H9 (cell line): ENCODE data around the gene PPP2R5B. TPM values are rescaled to one million over a fixed set of nuclear protein-coding genes. Genes with fewer than 3 reads are reported as not detected.

ENCODE experiments used
- DNase-seq: peaks from one replicate; pipeline ENCODE4 v3.0.0-alpha.2; 2017
- H2AFZ ChIP-seq: one replicate; pipeline ENCODE4 v1.6.1; 2013; ENCODE audit warnings: mild to moderate bottlenecking, low read length, control low read depth, moderate library complexity
- H2AK5ac ChIP-seq: 2 replicates; pipeline ENCODE4 v1.6.1; 2013; ENCODE audit warnings: low read length, control low read depth, mixed read lengths; ENCODE audit not compliant: insufficient read length
- H2BK120ac ChIP-seq: one replicate; pipeline ENCODE4 v1.6.1; 2013; ENCODE audit warnings: low read depth, mild to moderate bottlenecking, low read length, control low read depth, inconsistent platforms; ENCODE audit not compliant: poor library complexity, severe bottlenecking
- H2BK12ac ChIP-seq: 2 replicates; pipeline ENCODE4 v1.6.1; 2013; ENCODE audit warnings: low read length, control low read depth, mixed read lengths, low read depth; ENCODE audit not compliant: insufficient read length
- H2BK15ac ChIP-seq: 2 replicates; pipeline ENCODE4 v1.6.1; 2013; ENCODE audit warnings: low read depth, low read length, control low read depth
- H2BK20ac ChIP-seq: one replicate; pipeline ENCODE4 v1.6.1; 2013; ENCODE audit warnings: low read depth, mild to moderate bottlenecking, low read length, control low read depth, inconsistent platforms; ENCODE audit not compliant: poor library complexity, severe bottlenecking
- H2BK5ac ChIP-seq: 2 replicates; pipeline ENCODE4 v1.6.1; 2013; ENCODE audit warnings: low read length, control low read depth, mixed read lengths; ENCODE audit not compliant: insufficient read length
- H3K14ac ChIP-seq: 2 replicates; pipeline ENCODE4 v1.6.1; 2013; ENCODE audit warnings: low read length, control low read depth; ENCODE audit not compliant: insufficient read depth
- H3K18ac ChIP-seq: 2 replicates; pipeline ENCODE4 v1.6.1; 2013; ENCODE audit warnings: low read depth, mild to moderate bottlenecking, mixed read lengths, low read length, control low read depth; ENCODE audit not compliant: insufficient read length
- H3K23ac ChIP-seq: 2 replicates; pipeline ENCODE4 v1.6.1; 2013; ENCODE audit warnings: low read length, control low read depth, mixed read lengths, low read depth; ENCODE audit not compliant: insufficient read length
- H3K23me2 ChIP-seq: 2 replicates; pipeline ENCODE4 v1.6.1; 2013; ENCODE audit warnings: low read depth, mild to moderate bottlenecking, mixed read lengths, low read length, control low read depth; ENCODE audit not compliant: insufficient read length, poor library complexity, severe bottlenecking
- H3K27ac ChIP-seq: 2 replicates; pipeline ENCODE4 v1.5.1; 2013; ENCODE audit warnings: low read length, control low read depth, mixed read lengths, low read depth; ENCODE audit not compliant: insufficient read length
- H3K27me3 ChIP-seq: 2 replicates; pipeline ENCODE4 v1.6.1; 2013; ENCODE audit warnings: low read length, control low read depth, inconsistent platforms; ENCODE audit not compliant: insufficient read depth
- H3K4ac ChIP-seq: 2 replicates; pipeline ENCODE4 v1.6.1; 2013; ENCODE audit warnings: low read depth, mild to moderate bottlenecking, control low read depth, inconsistent platforms, low read length, moderate library complexity
- H3K4me1 ChIP-seq: 2 replicates; pipeline ENCODE4 v1.6.1; 2013; ENCODE audit warnings: low read length, control low read depth, inconsistent platforms; ENCODE audit not compliant: insufficient read depth
- H3K4me2 ChIP-seq: 2 replicates; pipeline ENCODE4 v1.6.1; 2013; ENCODE audit warnings: low read length, control low read depth, mixed read lengths; ENCODE audit not compliant: insufficient read length, insufficient read depth
- H3K56ac ChIP-seq: 2 replicates; pipeline ENCODE4 v1.6.1; 2013; ENCODE audit warnings: low read depth, mild to moderate bottlenecking, mixed read lengths, low read length, control low read depth; ENCODE audit not compliant: insufficient read length
- H3K79me1 ChIP-seq: 2 replicates; pipeline ENCODE4 v1.6.1; 2013; ENCODE audit warnings: low read depth, mild to moderate bottlenecking, moderate library complexity, low read length, control low read depth, inconsistent platforms; ENCODE audit not compliant: insufficient read depth, poor library complexity, severe bottlenecking
- H3K79me2 ChIP-seq: 2 replicates; pipeline ENCODE4 v1.6.1; 2013; ENCODE audit warnings: low read length, control low read depth, inconsistent platforms; ENCODE audit not compliant: insufficient read depth
- H3K9ac ChIP-seq: 2 replicates; pipeline ENCODE4 v1.6.1; 2013; ENCODE audit warnings: low read length, control low read depth, mixed read lengths; ENCODE audit not compliant: insufficient read length; ENCODE audit errors: extremely low read depth
- H3K9me3 ChIP-seq: one replicate; pipeline ENCODE4 v1.6.1; 2013; ENCODE audit warnings: low read depth, low read length, inconsistent platforms; ENCODE audit not compliant: control insufficient read depth
- H3T11ph ChIP-seq: one replicate; pipeline ENCODE4 v1.6.1; 2013; ENCODE audit warnings: mild to moderate bottlenecking, low read length, control low read depth, inconsistent platforms
- H4K20me1 ChIP-seq: one replicate; pipeline ENCODE4 v1.6.1; 2013; ENCODE audit not compliant: control insufficient read depth, insufficient read length, insufficient read depth
- H4K5ac ChIP-seq: 2 replicates; pipeline ENCODE4 v1.6.1; 2013; ENCODE audit warnings: low read depth, mild to moderate bottlenecking, mixed read lengths, low read length, control low read depth; ENCODE audit not compliant: insufficient read length
- H4K8ac ChIP-seq: replicated peaks from 2 replicates; pipeline ENCODE4 v1.6.1; 2013; ENCODE audit warnings: low read length, control low read depth, mixed read lengths, low read depth; ENCODE audit not compliant: insufficient read length
- H4K91ac ChIP-seq: 2 replicates; pipeline ENCODE4 v1.6.1; 2013; ENCODE audit warnings: low read depth, mild to moderate bottlenecking, moderate library complexity, mixed read lengths, low read length, control low read depth; ENCODE audit not compliant: insufficient read length
- H3K27ac Mint-ChIP-seq, 3 experiments: 2 replicates in 2 of 3; 3 replicates in 1 of 3; pipeline ENCODE4 v1.8.0; 2020 to 2021; ENCODE audit warnings: mixed read lengths in 3 of 3, mild to moderate bottlenecking in 1 of 3, moderate library complexity in 1 of 3
- H3K27me3 Mint-ChIP-seq: 2 replicates; pipeline ENCODE4 v1.8.0; 2021; ENCODE audit warnings: low read depth, mild to moderate bottlenecking, moderate library complexity, mixed read lengths
- H3K36me3 Mint-ChIP-seq, 3 experiments: 2 replicates in 2 of 3; 3 replicates in 1 of 3; pipeline ENCODE4 v1.8.0; 2020 to 2021; ENCODE audit warnings: low read depth in 3 of 3, mixed read lengths in 3 of 3; ENCODE audit not compliant: insufficient read depth in 1 of 3
- H3K4me1 Mint-ChIP-seq, 2 experiments: 2 replicates each; pipeline ENCODE4 v1.8.0; 2020; ENCODE audit warnings: mixed read lengths in 2 of 2
- H3K4me3 Mint-ChIP-seq, 2 experiments: 2 replicates in 1 of 2; 3 replicates in 1 of 2; pipeline ENCODE4 v1.8.0; 2020 to 2021; ENCODE audit warnings: mild to moderate bottlenecking in 2 of 2, mixed read lengths in 2 of 2, moderate library complexity in 1 of 2
- H3K9me3 Mint-ChIP-seq, 2 experiments: 2 replicates in 1 of 2; 3 replicates in 1 of 2; pipeline ENCODE4 v1.8.0; 2020; ENCODE audit warnings: mild to moderate bottlenecking in 2 of 2, mixed read lengths in 2 of 2, moderate library complexity in 1 of 2
- WGBS: extraction: QIAGEN DNeasy Blood & Tissue Kit; methylation state at CpG from one replicate; pipeline ENCODE4 v1.1.7; 2013; ENCODE audit warnings: missing lambda C conversion rate, low lambda C conversion rate, mixed read lengths; ENCODE audit not compliant: insufficient read length; ENCODE audit errors: extremely low coverage; 5-methylcytosine and 5-hydroxymethylcytosine counted together
- total RNA-seq: library from RNA; stranded (reverse); gene quantifications from 2 replicates; pipeline ENCODE4 v1.2.1, GENCODE V29; 2021
- TF ChIP-seq, protein P1 (sequence below): fragments of 200-600 bp; sonication (generic); conservative IDR thresholded peaks from 3 replicates; pipeline ENCODE4 v1.8.0; 2021; ENCODE audit warnings: antibody characterized with exemption, mild to moderate bottlenecking

The PPP2R5B gene
- total RNA-seq, 1 experiment from 2014 or later: 6.3 TPM

DNA sequence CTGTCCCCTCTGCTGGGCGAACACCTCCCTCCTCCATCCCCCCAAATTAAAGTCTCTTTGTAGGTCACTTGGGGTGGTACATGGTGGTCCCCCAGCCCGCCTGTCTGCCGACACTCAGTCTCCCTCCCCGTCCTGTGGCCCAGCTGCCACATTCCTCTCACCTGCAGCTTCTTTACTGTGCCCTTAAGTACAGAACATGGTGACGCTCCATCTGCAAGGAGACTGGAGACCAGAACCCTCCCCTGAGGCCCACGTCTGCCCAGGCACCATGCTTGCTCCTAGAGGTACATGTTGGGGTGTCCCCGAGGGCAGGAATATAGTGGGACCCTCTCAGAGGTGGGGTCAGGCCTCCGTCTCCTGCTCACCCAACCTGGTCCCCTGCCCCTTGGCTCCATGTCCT is 40.5 kb upstream of the PPP2R5B start:
- Mint-ChIP-seq H3K4me1 (peaks cover 22 to 29% of the 10 kb centered on the region in 2 experiments), H3K4me3 (no peak overlapping the region; a peak in 1 of 5 replicates), H3K27me3 (peaks cover 4% of the 10 kb centered on the region), H3K9me3 (no peaks in the 10 kb centered on the region; a peak in 1 of 5 replicates), H3K36me3 (no peaks in the 10 kb centered on the region), H3K27ac (peak overlapping the region in 1 of 3 experiments; percentile 62; a peak in 2 of 7 replicates)
- H3K23me2 ChIP-seq: peaks cover 10% of the 10 kb centered on the region
- no peak overlapping the region for H2BK5ac ChIP-seq
- no peaks in the 10 kb centered on the region for H4K20me1 ChIP-seq
- no peak overlapping the region for H2BK15ac ChIP-seq
- no peaks in the 10 kb centered on the region for H3K9me3 ChIP-seq
- WGBS: no CpG with 5 or more reads among the region's 8 CpGs
- H2BK20ac ChIP-seq: no peak overlapping the region
- H4K8ac ChIP-seq: no peak overlapping the region
- H3K27me3 ChIP-seq: no peaks in the 10 kb centered on the region
- no peak overlapping the region for H3T11ph ChIP-seq
- H2BK120ac ChIP-seq: no peak overlapping the region
- H2AK5ac ChIP-seq: no peak overlapping the region
- no peak overlapping the region for H2BK12ac ChIP-seq
- H3K23ac ChIP-seq: no peak overlapping the region
- H3K27ac ChIP-seq: no peak overlapping the region
- no peak overlapping the region for H3K18ac ChIP-seq
- H3K4me2 ChIP-seq: no peak overlapping the region
- no peak overlapping the region for H4K91ac ChIP-seq
- H3K14ac ChIP-seq: no peak overlapping the region
- H3K4ac ChIP-seq: no peak overlapping the region
- H4K5ac ChIP-seq: no peak overlapping the region
- no peaks in the 10 kb centered on the region for H3K79me2 ChIP-seq
- H3K4me1 ChIP-seq: no peaks in the 10 kb centered on the region; the same call in 1 of the 2 replicates
- no peaks in the 10 kb centered on the region for H3K79me1 ChIP-seq
- H3K9ac ChIP-seq: no peak overlapping the region
- H3K56ac ChIP-seq: no peak overlapping the region
- DNase-seq: no peak
- no peak overlapping the region for H2AFZ ChIP-seq
- TF ChIP-seq, protein P1, sequence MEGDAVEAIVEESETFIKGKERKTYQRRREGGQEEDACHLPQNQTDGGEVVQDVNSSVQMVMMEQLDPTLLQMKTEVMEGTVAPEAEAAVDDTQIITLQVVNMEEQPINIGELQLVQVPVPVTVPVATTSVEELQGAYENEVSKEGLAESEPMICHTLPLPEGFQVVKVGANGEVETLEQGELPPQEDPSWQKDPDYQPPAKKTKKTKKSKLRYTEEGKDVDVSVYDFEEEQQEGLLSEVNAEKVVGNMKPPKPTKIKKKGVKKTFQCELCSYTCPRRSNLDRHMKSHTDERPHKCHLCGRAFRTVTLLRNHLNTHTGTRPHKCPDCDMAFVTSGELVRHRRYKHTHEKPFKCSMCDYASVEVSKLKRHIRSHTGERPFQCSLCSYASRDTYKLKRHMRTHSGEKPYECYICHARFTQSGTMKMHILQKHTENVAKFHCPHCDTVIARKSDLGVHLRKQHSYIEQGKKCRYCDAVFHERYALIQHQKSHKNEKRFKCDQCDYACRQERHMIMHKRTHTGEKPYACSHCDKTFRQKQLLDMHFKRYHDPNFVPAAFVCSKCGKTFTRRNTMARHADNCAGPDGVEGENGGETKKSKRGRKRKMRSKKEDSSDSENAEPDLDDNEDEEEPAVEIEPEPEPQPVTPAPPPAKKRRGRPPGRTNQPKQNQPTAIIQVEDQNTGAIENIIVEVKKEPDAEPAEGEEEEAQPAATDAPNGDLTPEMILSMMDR: no peak
